H1 (cell line): ENCODE data around the gene HBM. TPM values are rescaled to one million over a fixed set of nuclear protein-coding genes. Genes with fewer than 3 reads are reported as not detected.

ENCODE experiments used
- ATF3 ChIP-seq: IDR thresholded peaks from 2 replicates; pipeline ENCODE4 v1.6.1; 2011; ENCODE audit warnings: low read depth, mild to moderate bottlenecking, low read length; ENCODE audit not compliant: insufficient read depth
- CHD1 ChIP-seq: IDR thresholded peaks from 2 replicates; pipeline ENCODE4 v1.6.1; 2012; ENCODE audit warnings: low read depth, low read length, improper control_type of control experiment
- CHD7 ChIP-seq: fragments of 300-600 bp; sonication (generic); IDR thresholded peaks from 2 replicates; pipeline ENCODE4 v1.7.1; 2012; ENCODE audit warnings: low read length, moderate library complexity, mild to moderate bottlenecking, inconsistent platforms; ENCODE audit not compliant: insufficient replicate concordance
- EP300 ChIP-seq, 2 experiments: IDR thresholded peaks; 1 replicate in 1 of 2; 2 replicates in 1 of 2; pipeline ENCODE4 v1.6.1; 2011 to 2012; ENCODE audit warnings: low read depth in 2 of 2, low read length in 2 of 2, mild to moderate bottlenecking in 2 of 2, borderline replicate concordance in 1 of 2, inconsistent platforms in 1 of 2, moderate library complexity in 1 of 2
- GABPA ChIP-seq: IDR thresholded peaks from 2 replicates; pipeline ENCODE4 v1.6.1; 2011; ENCODE audit warnings: mild to moderate bottlenecking, low read length, moderate library complexity, borderline replicate concordance; ENCODE audit not compliant: insufficient read depth
- JUN ChIP-seq: IDR thresholded peaks from 2 replicates; pipeline ENCODE4 v1.6.1; 2011; ENCODE audit warnings: low read depth, mild to moderate bottlenecking, improper control_type of control experiment, low read length
- RXRA ChIP-seq: IDR thresholded peaks from 2 replicates; pipeline ENCODE4 v1.6.1; 2011; ENCODE audit warnings: low read depth, mild to moderate bottlenecking, low read length, moderate library complexity; ENCODE audit not compliant: insufficient read depth
- TAF7 ChIP-seq: optimal IDR thresholded peaks from 2 replicates; pipeline ENCODE3; 2011; ENCODE audit warnings: low read depth, mild to moderate bottlenecking, inconsistent platforms, low read length, moderate library complexity, borderline replicate concordance
- USF2 ChIP-seq: IDR thresholded peaks from 2 replicates; pipeline ENCODE4 v1.6.1; 2011; ENCODE audit warnings: low read length, improper control_type of control experiment
- polyA plus RNA-seq, 7 experiments: library from polyadenylated mRNA; depleted of rRNA in 3 of 7; stranded (reverse) in 5 of 7; unstranded in 2 of 7; fragments of >200 nt in 5 of 7; fragments of 200-250 nt in 2 of 7; gene quantifications; 1 replicate in 5 of 7; 2 replicates in 1 of 7; 4 replicates in 1 of 7; pipeline versions ENCODE4 v1.2.1 to v1.2.3, GENCODE V29; 2011 to 2013; ENCODE audit warnings: missing spikeins in 2 of 7, mixed read lengths in 2 of 7
- total RNA-seq: library from RNA; stranded (reverse); fragmentation: NEBNext Ultra II Directional; extraction: Animal tissue kit (Norgen Biotek cat#: 25700); gene quantifications from 2 replicates; pipeline ENCODE4 v1.2.1, GENCODE V29; 2021

The HBM gene
- total and polyA plus RNA-seq, 2 of the 8 experiments (the other 6 are each of a cell fraction or from before 2014, with no cell fraction given): 0.88 TPM; not detected in 1

DNA sequence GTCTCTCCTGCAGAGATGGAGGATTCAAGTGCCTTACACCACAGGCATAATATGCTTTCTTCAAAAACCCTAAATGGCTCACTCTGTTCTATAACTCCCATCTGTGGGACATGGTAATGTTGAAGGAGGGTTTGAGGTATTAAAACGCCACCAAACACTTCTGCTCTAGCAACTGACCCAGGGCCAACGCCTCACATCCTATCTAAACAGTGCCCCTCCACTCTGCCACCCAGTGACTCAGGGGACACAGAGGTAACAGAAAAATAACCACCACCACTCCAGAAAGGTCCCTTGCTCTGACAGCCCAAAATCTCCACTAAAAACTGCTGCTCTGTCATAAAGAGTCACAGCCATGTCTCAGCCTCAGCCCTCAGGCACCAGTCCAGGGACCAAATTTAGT, 45.0 kb upstream of the HBM start (continued):
- TF ChIP-seq CHD7: no peak
- no peak for TF ChIP-seq JUN
- TF ChIP-seq GABPA: no peak
- TF ChIP-seq RXRA: no peak
- no peak for TF ChIP-seq CHD1
- no peak for TF ChIP-seq EP300 (IDR thresholded peaks at IDR 0.05; ENCODE audit: borderline replicate concordance in 1 of 2, low read depth in 2 of 2, low read length in 2 of 2)
- no peak for TF ChIP-seq TAF7
- no peak for TF ChIP-seq ATF3
- TF ChIP-seq USF2: no peak
